Activated naive CD8-positive, alpha-beta T cell treated with anti-CD3 and anti-CD28 coated beads, Interleukin-2, amount 50 U/mL, for 24 hours (primary cell): Measurements from ENCODE around the gene LMX1B.
"Not testable (repeated sequence)": the region's sequence is repeated elsewhere in the genome, so short reads cannot be mapped to it uniquely, and the experiment has no call there.

Source experiments
- ATAC-seq: fragments of 150-1000 bp; cut with Tn5 transposase; one replicate; pipeline ENCODE4 v1.10.0; 2021
- DNase-seq: peaks from one replicate; pipeline ENCODE4 v3.0.0; 2021
- H3K27ac Mint-ChIP-seq: one replicate; pipeline ENCODE4 v1.8.0; 2021; ENCODE audit warnings: mild to moderate bottlenecking, mixed read lengths
- H3K27me3 Mint-ChIP-seq: one replicate; pipeline ENCODE4 v1.8.0; 2021; ENCODE audit warnings: mixed read lengths
- H3K36me3 Mint-ChIP-seq: one replicate; pipeline ENCODE4 v1.8.0; 2021; ENCODE audit warnings: low read depth, mixed read lengths
- H3K4me1 Mint-ChIP-seq: one replicate; pipeline ENCODE4 v1.8.0; 2021; ENCODE audit warnings: mixed read lengths
- H3K4me3 Mint-ChIP-seq: one replicate; pipeline ENCODE4 v1.8.0; 2021; ENCODE audit warnings: mild to moderate bottlenecking, moderate library complexity, mixed read lengths
- H3K9me3 Mint-ChIP-seq: one replicate; pipeline ENCODE4 v1.8.0; 2021; ENCODE audit warnings: mixed read lengths

LMX1B gene

GRCh38 chr9:126643945-126644527, 30.3 kb downstream of the LMX1B start:
- peaks cover 62% of the 10 kb centered on the region for H3K27me3 Mint-ChIP-seq
- no peaks in the 10 kb centered on the region for H3K4me1 Mint-ChIP-seq
- ATAC-seq = no peak
- no peak overlapping the region for H3K4me3 Mint-ChIP-seq
- DNase-seq = no peak
- H3K9me3 Mint-ChIP-seq = no peaks in the 10 kb centered on the region
- no peaks in the 10 kb centered on the region for H3K36me3 Mint-ChIP-seq
- H3K27ac Mint-ChIP-seq = no peak overlapping the region

- H3K9me3 Mint-ChIP-seq = no peaks in the 10 kb centered on the region
- H3K27ac Mint-ChIP-seq = no peak overlapping the region
- ATAC-seq (no peak), DNase-seq (no peak)
- peaks cover 76% of the 10 kb centered on the region for H3K27me3 Mint-ChIP-seq
- H3K4me3 Mint-ChIP-seq = no peak overlapping the region
- H3K36me3 Mint-ChIP-seq = no peaks in the 10 kb centered on the region
- no peaks in the 10 kb centered on the region for H3K4me1 Mint-ChIP-seq
Measured at GRCh38 chr9:126646162-126646561, 32.4 kb downstream of the LMX1B start.

- Mint-ChIP-seq H3K4me1 (no peaks in the 10 kb centered on the region), H3K9me3 (no peaks in the 10 kb centered on the region), H3K36me3 (no peaks in the 10 kb centered on the region), H3K27me3 (peaks cover 68% of the 10 kb centered on the region), H3K27ac (no peak overlapping the region), H3K4me3 (no peak overlapping the region)
- DNase-seq (no peak), ATAC-seq (no peak)
Measured at GRCh38 chr9:126647585-126648411, 34.1 kb downstream of the LMX1B start.

GRCh38 chr9:126649477-126649876, 35.7 kb downstream of the LMX1B start:
- Mint-ChIP-seq H3K36me3 (no peaks in the 10 kb centered on the region), H3K4me3 (no peak overlapping the region), H3K27me3 (peaks cover 69% of the 10 kb centered on the region), H3K27ac (no peak overlapping the region), H3K4me1 (no peaks in the 10 kb centered on the region), H3K9me3 (no peaks in the 10 kb centered on the region)
- no peak for ATAC-seq
- DNase-seq = no peak

GRCh38 chr9:126650404-126651341, 36.9 kb downstream of the LMX1B start:
- no peaks in the 10 kb centered on the region for H3K9me3 Mint-ChIP-seq
- H3K27ac Mint-ChIP-seq = no peak overlapping the region
- no peak for DNase-seq
- no peak overlapping the region for H3K4me3 Mint-ChIP-seq
- no peak for ATAC-seq
- no peaks in the 10 kb centered on the region for H3K36me3 Mint-ChIP-seq
- no peaks in the 10 kb centered on the region for H3K4me1 Mint-ChIP-seq
- H3K27me3 Mint-ChIP-seq = peaks cover 61% of the 10 kb centered on the region

GRCh38 chr9:126652140-126652582, 38.4 kb downstream of the LMX1B start:
- DNase-seq = no peak
- Mint-ChIP-seq H3K27me3 (peaks cover 55% of the 10 kb centered on the region), H3K9me3 (no peaks in the 10 kb centered on the region), H3K36me3 (no peaks in the 10 kb centered on the region), H3K4me3 (no peak overlapping the region), H3K4me1 (no peaks in the 10 kb centered on the region), H3K27ac (no peak overlapping the region)
- no peak for ATAC-seq

- ATAC-seq = no peak
- H3K9me3 Mint-ChIP-seq = no peaks in the 10 kb centered on the region
- no peak overlapping the region for H3K4me3 Mint-ChIP-seq
- no peak for DNase-seq
- H3K36me3 Mint-ChIP-seq = no peaks in the 10 kb centered on the region
- no peaks in the 10 kb centered on the region for H3K4me1 Mint-ChIP-seq
- no peak overlapping the region for H3K27ac Mint-ChIP-seq
- H3K27me3 Mint-ChIP-seq = peaks cover 43% of the 10 kb centered on the region
Measured at GRCh38 chr9:126654124-126654523, 40.4 kb downstream of the LMX1B start.

GRCh38 chr9:126656214-126656613, 42.5 kb downstream of the LMX1B start:
- H3K9me3 Mint-ChIP-seq, H3K4me3 Mint-ChIP-seq, H3K36me3 Mint-ChIP-seq, DNase-seq, H3K27ac Mint-ChIP-seq, H3K4me1 Mint-ChIP-seq, ATAC-seq: not testable (repeated sequence)
- peaks cover 26% of the 10 kb centered on the region for H3K27me3 Mint-ChIP-seq

GRCh38 chr9:126658201-126658825, 44.6 kb downstream of the LMX1B start:
- Mint-ChIP-seq H3K36me3 (no peaks in the 10 kb centered on the region), H3K27me3 (peaks cover 14% of the 10 kb centered on the region), H3K4me1 (no peaks in the 10 kb centered on the region), H3K4me3 (no peak overlapping the region), H3K9me3 (no peaks in the 10 kb centered on the region), H3K27ac (no peak overlapping the region)
- no peak for DNase-seq
- ATAC-seq = no peak

- H3K4me1 Mint-ChIP-seq = no peaks in the 10 kb centered on the region
- H3K36me3 Mint-ChIP-seq = no peaks in the 10 kb centered on the region
- no peak overlapping the region for H3K27ac Mint-ChIP-seq
- no peaks in the 10 kb centered on the region for H3K9me3 Mint-ChIP-seq
- no peak for DNase-seq
- ATAC-seq = no peak
- H3K27me3 Mint-ChIP-seq = peaks cover 6% of the 10 kb centered on the region
- H3K4me3 Mint-ChIP-seq = no peak overlapping the region
Measured at GRCh38 chr9:126658956-126659555, 45.3 kb downstream of the LMX1B start.

- ATAC-seq = no peak
- Mint-ChIP-seq H3K27me3 (peaks cover 18% of the 10 kb centered on the region), H3K36me3 (no peaks in the 10 kb centered on the region), H3K9me3 (no peaks in the 10 kb centered on the region), H3K4me1 (peaks cover 2% of the 10 kb centered on the region), H3K27ac (no peak overlapping the region), H3K4me3 (no peak overlapping the region)
- DNase-seq = no peak
Measured at GRCh38 chr9:126661122-126661520, 47.4 kb downstream of the LMX1B start.

- H3K27ac Mint-ChIP-seq = no peak overlapping the region
Measured at GRCh38 chr9:126661521-126662251, 48.0 kb downstream of the LMX1B start.

GRCh38 chr9:126663661-126664072, 49.9 kb downstream of the LMX1B start:
- H3K36me3 Mint-ChIP-seq = no peaks in the 10 kb centered on the region
- peaks cover 21% of the 10 kb centered on the region for H3K27me3 Mint-ChIP-seq
- no peak overlapping the region for H3K4me3 Mint-ChIP-seq
- ATAC-seq (no peak), DNase-seq (no peak)
- H3K4me1 Mint-ChIP-seq = peaks cover 6% of the 10 kb centered on the region
- H3K27ac Mint-ChIP-seq = no peak overlapping the region
- H3K9me3 Mint-ChIP-seq = no peaks in the 10 kb centered on the region

More at GRCh38 chr9:126661521-126662251, 48.0 kb downstream of the LMX1B start:
- DNase-seq (no peak), ATAC-seq (no peak)
- Mint-ChIP-seq H3K9me3 (no peaks in the 10 kb centered on the region), H3K4me1 (peaks cover 6% of the 10 kb centered on the region), H3K36me3 (no peaks in the 10 kb centered on the region), H3K4me3 (no peak overlapping the region), H3K27me3 (peaks cover 24% of the 10 kb centered on the region)
